Vagina (tissue), 2 donors: ENCODE results near the gene KIAA1755. TPM values are rescaled to one million over a fixed set of nuclear protein-coding genes. Genes with fewer than 3 reads are reported as not detected.

ENCODE experiments used
- DNase-seq, 2 donors: peaks; one replicate each; pipeline ENCODE4 v3.0.0-alpha.2; 2017; ENCODE audit errors: extremely low spot score in 2 of 2
- H3K27ac ChIP-seq: fragments of 200-600 bp; sonication (generic); one replicate; pipeline ENCODE4 v1.5.1; 2019
- H3K27me3 ChIP-seq: fragments of 200-600 bp; sonication (generic); one replicate; pipeline ENCODE4 v1.5.1; 2019
- H3K36me3 ChIP-seq, 2 donors: fragments of 200-600 bp; sonication (generic); one replicate each; pipeline ENCODE4 v1.5.1; 2017 to 2019
- H3K4me1 ChIP-seq: fragments of 200-600 bp; sonication (generic); one replicate; pipeline ENCODE4 v1.5.1; 2019
- H3K4me3 ChIP-seq, 2 donors: fragments of 200-600 bp; sonication (generic); 1 replicate in 1 of 2; 2 replicates in 1 of 2; pipeline ENCODE4 v1.5.1; 2016 to 2019
- H3K9me3 ChIP-seq: fragments of 200-600 bp; sonication (generic); one replicate; pipeline ENCODE4 v1.5.1; 2019
- POLR2A ChIP-seq, 2 donors: fragments of 450-650 bp; IDR thresholded peaks; one replicate each; pipeline ENCODE4 v1.6.1; 2017; ENCODE audit warnings: antibody characterized with exemption in 2 of 2, mild to moderate bottlenecking in 2 of 2, moderate library complexity in 2 of 2
- POLR2AphosphoS5 ChIP-seq, 2 donors: sonication (generic); formaldehyde crosslinking; IDR thresholded peaks; one replicate each; pipeline ENCODE4 v1.9.0; 2017; ENCODE audit warnings: antibody characterized with exemption in 2 of 2, mild to moderate bottlenecking in 2 of 2, low read depth in 1 of 2; ENCODE audit not compliant: insufficient read depth in 1 of 2
- intact Hi-C: fragments of 100-400 bp; cut with DNase I; formaldehyde crosslinking; loops from one replicate; pipeline ENCODE4 v1.15.1; 2023
- total RNA-seq: library from RNA; depleted of rRNA; stranded (reverse); fragments of >200 nt; gene quantifications from one replicate; pipeline ENCODE4 v1.2.3, GENCODE V29; 2016
- TF ChIP-seq, protein P1 (sequence below), 3 experiments: fragments of 450-650 bp in 2 of 3; fragments of 200-600 bp in 1 of 3; sonication (generic) in 1 of 3; IDR thresholded peaks; one replicate each; pipeline ENCODE4 v1.5.1; 2017 to 2019; ENCODE audit warnings: antibody characterized with exemption in 3 of 3, mild to moderate bottlenecking in 2 of 3, moderate library complexity in 2 of 3

Gene KIAA1755
- total RNA-seq, 1 donor from 2014 or later, result 2.7 TPM

DNA sequence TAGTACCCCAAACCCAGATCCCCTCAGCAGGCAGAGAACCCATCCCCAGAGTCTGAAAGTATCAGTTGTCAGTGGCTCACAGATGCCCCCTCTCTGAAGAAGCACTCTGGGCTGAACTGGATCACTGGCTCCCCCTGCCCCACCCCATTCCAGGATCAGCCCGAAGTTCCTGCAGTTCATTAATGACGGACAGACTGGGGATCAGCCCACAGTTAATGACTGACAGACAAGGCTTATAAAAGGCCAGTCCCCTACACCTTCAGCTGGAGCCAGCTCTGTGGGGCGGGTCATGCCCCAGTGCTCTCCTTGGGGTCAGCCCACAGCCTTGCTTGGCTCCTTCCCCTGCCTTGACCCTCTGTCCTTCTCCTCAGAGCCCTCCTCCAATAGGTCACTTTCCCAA, 21.7 kb downstream of the KIAA1755 start:
- H3K4me1 ChIP-seq, result peaks cover 7% of the 10 kb centered on the region
- no peaks in the 10 kb centered on the region for H3K27me3 ChIP-seq
- peaks cover 12% of the 10 kb centered on the region for H3K9me3 ChIP-seq
- no peak for TF ChIP-seq POLR2A (IDR thresholded peaks at IDR 0.05)
- TF ChIP-seq, protein P1, sequence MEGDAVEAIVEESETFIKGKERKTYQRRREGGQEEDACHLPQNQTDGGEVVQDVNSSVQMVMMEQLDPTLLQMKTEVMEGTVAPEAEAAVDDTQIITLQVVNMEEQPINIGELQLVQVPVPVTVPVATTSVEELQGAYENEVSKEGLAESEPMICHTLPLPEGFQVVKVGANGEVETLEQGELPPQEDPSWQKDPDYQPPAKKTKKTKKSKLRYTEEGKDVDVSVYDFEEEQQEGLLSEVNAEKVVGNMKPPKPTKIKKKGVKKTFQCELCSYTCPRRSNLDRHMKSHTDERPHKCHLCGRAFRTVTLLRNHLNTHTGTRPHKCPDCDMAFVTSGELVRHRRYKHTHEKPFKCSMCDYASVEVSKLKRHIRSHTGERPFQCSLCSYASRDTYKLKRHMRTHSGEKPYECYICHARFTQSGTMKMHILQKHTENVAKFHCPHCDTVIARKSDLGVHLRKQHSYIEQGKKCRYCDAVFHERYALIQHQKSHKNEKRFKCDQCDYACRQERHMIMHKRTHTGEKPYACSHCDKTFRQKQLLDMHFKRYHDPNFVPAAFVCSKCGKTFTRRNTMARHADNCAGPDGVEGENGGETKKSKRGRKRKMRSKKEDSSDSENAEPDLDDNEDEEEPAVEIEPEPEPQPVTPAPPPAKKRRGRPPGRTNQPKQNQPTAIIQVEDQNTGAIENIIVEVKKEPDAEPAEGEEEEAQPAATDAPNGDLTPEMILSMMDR (IDR thresholded peaks at IDR 0.05), result no peak
- intact Hi-C loops, result no loop called here
- H3K36me3 ChIP-seq, result peaks cover 0 to 4% of the 10 kb centered on the region in 2 donors
- H3K4me3 ChIP-seq, result no peak overlapping the region
- DNase-seq, result no peak
- H3K27ac ChIP-seq, result no peak overlapping the region

DNA sequence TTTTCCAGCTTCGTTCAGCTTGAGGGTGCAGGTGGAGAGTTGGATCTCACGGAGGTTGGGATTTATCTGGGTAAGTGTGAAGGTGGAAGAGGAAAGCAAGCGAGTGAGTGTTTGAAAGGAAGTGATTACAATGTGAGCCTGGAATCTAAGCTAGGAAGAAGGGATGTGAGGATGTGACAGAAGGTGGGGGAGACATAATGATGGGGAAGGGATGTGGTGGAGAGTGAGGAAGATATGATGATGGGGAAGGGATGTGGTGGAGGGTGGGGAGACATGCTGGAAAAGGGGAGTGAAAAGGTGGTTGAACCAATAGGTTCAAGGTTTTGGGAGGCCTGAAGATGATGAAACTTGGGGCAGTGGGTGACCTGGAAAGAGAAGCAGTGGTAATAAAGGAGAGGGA, 23.2 kb downstream of the KIAA1755 start:
- Histone ChIP-seq H3K9me3 (peaks cover 5% of the 10 kb centered on the region), H3K36me3 (no peaks in the 10 kb centered on the region), H3K4me1 (peaks cover 7% of the 10 kb centered on the region), H3K4me3 (no peak overlapping the region), H3K27me3 (no peaks in the 10 kb centered on the region), H3K27ac (no peak overlapping the region)
- TF ChIP-seq POLR2AphosphoS5 (IDR thresholded peaks at IDR 0.05; ENCODE audit: insufficient read depth in 1 of 2, low read depth in 1 of 2) (no peak), POLR2A (IDR thresholded peaks at IDR 0.05) (no peak)
- TF ChIP-seq, protein P1 (IDR thresholded peaks at IDR 0.05), result no peak
- no peak for DNase-seq
- intact Hi-C loops, result no loop called here

DNA sequence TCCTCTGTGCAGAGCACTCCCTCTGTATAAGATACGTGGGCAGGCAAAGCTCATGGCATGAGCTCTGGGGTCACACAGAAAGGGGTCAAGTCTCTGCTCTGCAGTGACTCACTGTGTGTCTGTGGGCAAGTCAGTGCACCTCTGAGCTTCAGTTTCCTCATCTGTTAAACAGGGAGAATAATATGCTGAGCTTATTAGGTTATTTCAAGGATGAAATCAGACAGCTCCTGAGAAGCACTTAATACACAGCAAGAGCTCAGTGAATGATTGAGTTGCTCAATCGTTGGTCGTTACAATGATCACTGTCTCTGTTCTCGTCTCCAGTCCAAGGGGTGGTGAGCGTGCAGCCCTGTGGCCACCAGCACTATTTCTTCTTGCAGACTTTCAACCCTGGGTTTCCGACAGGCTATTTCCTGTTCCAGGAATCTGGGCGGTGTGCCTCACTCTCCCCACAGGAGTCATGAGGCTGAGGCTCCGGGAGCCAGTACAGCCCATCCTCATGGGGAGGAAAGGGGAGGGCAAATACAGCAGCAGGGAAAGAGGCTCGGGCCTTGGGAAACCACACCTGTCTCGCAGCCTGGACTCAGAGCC, 28.9 kb downstream of the KIAA1755 start:
- Histone ChIP-seq H3K27me3 (no peaks in the 10 kb centered on the region), H3K4me3 (no peak overlapping the region), H3K27ac (no peak overlapping the region), H3K36me3 (no peaks in the 10 kb centered on the region), H3K9me3 (no peaks in the 10 kb centered on the region), H3K4me1 (no peaks in the 10 kb centered on the region)
- DNase-seq, result no peak
- intact Hi-C loops, result no loop called here
- TF ChIP-seq, protein P1 (IDR thresholded peaks at IDR 0.05), result no peak
- no peak for TF ChIP-seq POLR2AphosphoS5 (IDR thresholded peaks at IDR 0.05; ENCODE audit: insufficient read depth in 1 of 2, low read depth in 1 of 2)
- TF ChIP-seq POLR2A (IDR thresholded peaks at IDR 0.05), result no peak

DNA sequence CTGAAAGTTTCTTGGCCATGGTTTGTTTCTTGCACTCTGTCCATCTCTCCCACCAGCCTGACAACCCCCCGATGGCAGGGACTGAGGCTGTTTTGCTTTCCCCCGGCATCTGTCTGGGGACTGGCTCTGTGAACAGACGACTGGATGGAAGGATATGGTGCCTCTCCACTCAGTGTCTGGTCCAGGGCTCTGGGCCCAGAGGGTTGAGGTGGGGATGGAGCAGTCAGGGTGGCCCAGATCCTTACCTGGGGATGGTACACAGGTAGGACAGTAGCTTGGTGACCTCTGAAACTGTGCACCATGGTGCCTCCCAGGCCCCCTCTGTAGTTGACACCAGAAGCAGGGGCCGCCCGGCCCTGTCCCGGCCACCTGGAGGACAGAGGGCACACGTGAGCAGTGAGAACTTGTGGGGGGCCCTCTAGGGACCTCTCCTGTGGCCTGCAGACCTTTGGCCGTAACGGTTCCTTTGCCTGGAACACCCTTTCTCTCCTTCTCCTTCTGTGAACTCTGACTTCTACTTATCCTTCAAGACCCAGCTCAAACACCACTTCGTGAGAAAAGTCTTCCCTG, 29.5 kb downstream of the KIAA1755 start:
- no peaks in the 10 kb centered on the region for H3K4me1 ChIP-seq
- no peak overlapping the region for H3K4me3 ChIP-seq
- no peak for DNase-seq
- intact Hi-C loops, result no loop called here
- H3K27me3 ChIP-seq, result no peaks in the 10 kb centered on the region
- H3K36me3 ChIP-seq, result no peaks in the 10 kb centered on the region
- no peak overlapping the region for H3K27ac ChIP-seq
- TF ChIP-seq, protein P1 (IDR thresholded peaks at IDR 0.05), result no peak
- no peak for TF ChIP-seq POLR2AphosphoS5 (IDR thresholded peaks at IDR 0.05; ENCODE audit: insufficient read depth in 1 of 2, low read depth in 1 of 2)
- no peak for TF ChIP-seq POLR2A (IDR thresholded peaks at IDR 0.05)
- H3K9me3 ChIP-seq, result no peaks in the 10 kb centered on the region

DNA sequence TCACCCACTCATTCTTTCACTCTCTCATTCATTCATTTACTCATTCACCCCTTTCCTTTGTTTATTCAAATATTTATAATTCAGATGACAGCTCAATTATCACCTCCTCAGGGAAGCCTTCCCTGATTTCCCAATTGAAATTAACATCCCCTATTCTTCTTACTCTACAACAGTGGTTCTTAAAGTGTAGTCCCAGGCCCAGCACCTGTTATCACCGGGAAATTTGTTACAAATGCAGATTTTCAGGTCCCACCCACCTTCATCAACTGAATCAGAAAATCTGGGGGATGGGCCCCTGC, 30.3 kb downstream of the KIAA1755 start:
- no peak for DNase-seq
- no peaks in the 10 kb centered on the region for H3K9me3 ChIP-seq
- intact Hi-C loops, result no loop called here

More for the DNA sequence above, 30.3 kb downstream of the KIAA1755 start:
- Histone ChIP-seq H3K4me1 (no peaks in the 10 kb centered on the region), H3K27ac (no peak overlapping the region), H3K36me3 (no peaks in the 10 kb centered on the region), H3K4me3 (no peak overlapping the region), H3K27me3 (no peaks in the 10 kb centered on the region)
- TF ChIP-seq POLR2AphosphoS5 (IDR thresholded peaks at IDR 0.05; ENCODE audit: insufficient read depth in 1 of 2, low read depth in 1 of 2) (no peak), POLR2A (IDR thresholded peaks at IDR 0.05) (no peak)
- TF ChIP-seq, protein P1 (IDR thresholded peaks at IDR 0.05), result no peak
